GM23338 (cell line): ENCODE results near the gene CRYBG3.

Source experiments
- EZH2 ChIP-seq: fragments of 200-600 bp; sonication (generic); IDR thresholded peaks from one replicate; pipeline ENCODE4 v1.8.0; 2017; ENCODE audit warnings: antibody characterized with exemption, mild to moderate bottlenecking, low read depth; ENCODE audit not compliant: unreplicated experiment
- TF ChIP-seq, protein P1 (sequence below), 2 experiments: fragments of 200-600 bp in 1 of 2; sonication (generic) in 1 of 2; conservative IDR thresholded peaks; 2 replicates each; pipeline versions ENCODE4 v1.5.1 to v1.6.1; 2016 to 2017; ENCODE audit warnings: antibody characterized with exemption in 2 of 2, low read depth in 2 of 2, mild to moderate bottlenecking in 2 of 2, moderate library complexity in 1 of 2

DNA sequence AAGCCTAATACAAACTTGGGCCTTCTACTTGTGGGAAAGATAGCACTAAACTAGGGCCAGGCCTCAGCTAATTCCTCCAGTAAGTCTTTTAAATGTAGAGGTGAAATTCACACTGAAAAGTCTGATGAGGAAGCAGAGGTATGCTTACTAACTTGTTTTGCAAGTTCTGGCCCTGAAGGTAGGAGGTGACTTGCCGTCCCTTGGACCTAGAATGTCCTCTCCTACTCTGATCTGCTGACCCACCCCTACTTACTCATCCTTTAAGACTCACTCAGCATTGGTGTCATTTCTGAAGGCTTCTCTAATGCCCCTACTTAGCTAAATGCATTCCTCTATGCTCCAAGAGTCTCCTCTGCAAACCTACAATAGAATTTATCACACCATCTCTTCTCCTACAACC, 131.1 kb downstream of the CRYBG3 start:
- TF ChIP-seq, protein P1, sequence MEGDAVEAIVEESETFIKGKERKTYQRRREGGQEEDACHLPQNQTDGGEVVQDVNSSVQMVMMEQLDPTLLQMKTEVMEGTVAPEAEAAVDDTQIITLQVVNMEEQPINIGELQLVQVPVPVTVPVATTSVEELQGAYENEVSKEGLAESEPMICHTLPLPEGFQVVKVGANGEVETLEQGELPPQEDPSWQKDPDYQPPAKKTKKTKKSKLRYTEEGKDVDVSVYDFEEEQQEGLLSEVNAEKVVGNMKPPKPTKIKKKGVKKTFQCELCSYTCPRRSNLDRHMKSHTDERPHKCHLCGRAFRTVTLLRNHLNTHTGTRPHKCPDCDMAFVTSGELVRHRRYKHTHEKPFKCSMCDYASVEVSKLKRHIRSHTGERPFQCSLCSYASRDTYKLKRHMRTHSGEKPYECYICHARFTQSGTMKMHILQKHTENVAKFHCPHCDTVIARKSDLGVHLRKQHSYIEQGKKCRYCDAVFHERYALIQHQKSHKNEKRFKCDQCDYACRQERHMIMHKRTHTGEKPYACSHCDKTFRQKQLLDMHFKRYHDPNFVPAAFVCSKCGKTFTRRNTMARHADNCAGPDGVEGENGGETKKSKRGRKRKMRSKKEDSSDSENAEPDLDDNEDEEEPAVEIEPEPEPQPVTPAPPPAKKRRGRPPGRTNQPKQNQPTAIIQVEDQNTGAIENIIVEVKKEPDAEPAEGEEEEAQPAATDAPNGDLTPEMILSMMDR (conservative IDR thresholded peaks at IDR 0.05; ENCODE audit: low read depth in 2 of 2), result no peak
- TF ChIP-seq EZH2, result no peak
